Epithelial cell of proximal tubule (primary cell): ENCODE measurements around the gene INPP5E. TPM values are rescaled to one million over a fixed set of nuclear protein-coding genes. Genes with fewer than 3 reads are reported as not detected.

Source experiments
- DNase-seq: peaks from one replicate; pipeline ENCODE4 v3.0.0-alpha.2; 2011; ENCODE audit warnings: low read depth
- H3K4me3 ChIP-seq: 2 replicates; pipeline ENCODE4 v1.5.1; 2011; ENCODE audit warnings: low read depth, mild to moderate bottlenecking, low read length
- CTCF ChIP-seq: conservative IDR thresholded peaks from 2 replicates; pipeline ENCODE4 v1.5.1; 2012; ENCODE audit warnings: low read depth, mild to moderate bottlenecking, low read length
- total RNA-seq: library from RNA; depleted of rRNA; stranded (reverse); fragments of >200 nt; gene quantifications from 2 replicates; pipeline ENCODE4 v1.2.3, GENCODE V29; 2015

INPP5E gene
- total RNA-seq, 1 donor from 2014 or later: 20.3 TPM

DNA sequence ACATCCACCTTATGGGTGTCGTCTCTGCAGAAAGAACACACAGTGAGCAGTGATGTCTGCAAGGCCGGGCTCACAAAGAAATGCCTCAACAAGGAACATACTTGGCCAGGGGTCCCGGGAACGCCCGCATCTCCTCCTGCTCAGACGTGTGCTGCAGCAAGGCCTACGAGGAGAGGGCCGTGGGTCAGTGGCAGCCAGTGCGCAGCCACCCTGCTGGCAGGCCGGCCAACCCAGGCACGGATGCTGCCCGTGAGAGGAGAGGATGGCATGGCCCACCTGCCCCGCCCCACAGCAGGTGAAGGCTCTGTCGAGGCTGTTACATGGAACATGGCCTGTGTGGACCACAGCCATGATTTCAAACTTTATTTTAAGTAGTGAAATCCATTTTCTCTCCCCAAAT, 23.9 kb upstream of the INPP5E start:
- H3K4me3 ChIP-seq: no peak overlapping the region
- TF ChIP-seq CTCF: no peak
- no peak for DNase-seq

DNA sequence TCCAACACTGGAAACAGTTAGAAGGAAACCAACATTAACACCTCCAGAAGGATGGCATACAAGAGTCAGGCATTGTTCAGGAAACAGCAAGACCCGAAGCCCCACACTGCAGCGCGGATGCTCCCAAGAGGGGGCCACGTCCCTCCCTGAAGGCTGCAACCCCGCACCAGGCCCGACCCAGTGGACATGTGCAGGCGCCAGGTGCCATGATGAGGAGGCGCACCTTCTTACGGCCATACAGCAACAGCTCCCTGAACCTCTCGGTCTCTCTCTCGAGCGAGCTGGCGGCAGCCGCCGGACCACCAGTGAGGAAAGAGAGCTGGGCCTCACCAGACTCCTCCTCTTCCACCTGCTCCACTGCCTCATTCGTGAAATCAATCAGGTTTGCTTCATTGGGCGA, 23.0 kb upstream of the INPP5E start:
- H3K4me3 ChIP-seq: no peak overlapping the region
- TF ChIP-seq CTCF: no peak

GRCh38 chr9:136460772-136461325, 21.2 kb upstream of the INPP5E start:
- TF ChIP-seq CTCF: no peak
- H3K4me3 ChIP-seq: no peak overlapping the region
- no peak for DNase-seq

More for the DNA sequence above, 23.0 kb upstream of the INPP5E start:
- DNase-seq: no peak

DNA sequence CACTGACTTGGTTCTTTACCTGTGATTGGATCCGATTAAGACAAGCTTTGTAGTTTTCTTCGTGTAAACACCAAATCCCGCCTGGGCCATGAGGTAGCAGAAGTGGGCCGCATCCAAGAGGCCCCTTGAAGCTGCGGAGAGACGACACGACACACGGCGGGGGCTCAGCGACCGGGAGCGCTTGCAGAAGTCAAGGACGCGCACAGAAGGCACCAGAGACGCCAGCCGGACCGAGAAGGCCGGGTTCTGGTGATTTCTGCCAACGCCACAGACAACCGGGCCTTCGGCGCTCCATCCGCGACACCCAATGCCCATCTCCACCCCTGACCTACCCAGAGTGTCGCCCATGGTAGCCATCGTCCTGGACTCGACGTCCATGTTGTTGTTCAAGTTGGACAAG, 19.8 kb upstream of the INPP5E start:
- H3K4me3 ChIP-seq: no peak overlapping the region
- TF ChIP-seq CTCF: no peak
- no peak for DNase-seq

GRCh38 chr9:136457326-136457725, 17.7 kb upstream of the INPP5E start:
- no peak overlapping the region for H3K4me3 ChIP-seq
- no peak for TF ChIP-seq CTCF
- no peak for DNase-seq

- H3K4me3 ChIP-seq: no peak overlapping the region
- TF ChIP-seq CTCF: no peak
- DNase-seq: no peak
Observed at GRCh38 chr9:136456258-136456657, 16.6 kb upstream of the INPP5E start.
